HG02571 (cell line): ENCODE measurements around the gene ASTL.

Experiments
- ATAC-seq: cut with Tn5 transposase; IDR thresholded peaks from one replicate; pipeline ENCODE4 v1.9.1; 2021; ENCODE audit warnings: mild to moderate bottlenecking, moderate library complexity; ENCODE audit not compliant: unreplicated experiment

Gene ASTL

DNA sequence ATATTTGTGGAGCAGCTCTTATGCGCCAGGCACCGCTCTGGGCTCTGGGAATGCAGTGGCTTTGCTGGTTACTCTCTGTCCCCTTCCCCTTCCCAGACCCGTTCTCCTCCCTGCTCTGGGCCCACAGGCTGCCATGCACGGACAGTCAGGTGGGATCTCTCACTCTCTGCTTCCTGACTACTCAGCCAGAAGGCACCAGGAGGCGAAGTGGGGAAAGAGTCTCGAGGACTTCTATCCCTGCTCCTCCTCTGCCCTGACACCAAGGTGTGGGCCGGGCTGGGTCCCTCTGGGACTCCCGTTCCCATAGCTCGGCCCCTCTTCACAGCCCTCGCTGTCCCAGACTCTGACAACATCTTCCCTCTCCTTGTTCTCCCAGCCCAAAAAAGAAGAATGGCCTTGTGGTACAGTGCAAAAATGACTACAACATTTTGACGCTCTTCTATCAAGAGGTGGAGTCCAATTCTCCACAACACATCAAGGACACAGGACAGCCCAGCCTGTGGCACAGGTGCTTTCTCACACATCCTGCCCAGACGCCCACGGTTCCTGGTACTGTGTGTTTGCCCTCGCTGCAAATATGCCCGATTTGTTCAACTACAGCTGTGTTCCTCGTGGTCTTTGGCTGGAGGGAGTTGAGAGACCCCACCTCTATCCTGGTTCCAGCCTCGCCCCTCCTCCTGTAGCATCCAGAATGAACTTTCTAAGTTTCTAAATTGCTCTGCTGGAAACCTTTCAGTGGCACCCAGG, 21.0 kb upstream of the ASTL start:
- no peak for ATAC-seq

DNA sequence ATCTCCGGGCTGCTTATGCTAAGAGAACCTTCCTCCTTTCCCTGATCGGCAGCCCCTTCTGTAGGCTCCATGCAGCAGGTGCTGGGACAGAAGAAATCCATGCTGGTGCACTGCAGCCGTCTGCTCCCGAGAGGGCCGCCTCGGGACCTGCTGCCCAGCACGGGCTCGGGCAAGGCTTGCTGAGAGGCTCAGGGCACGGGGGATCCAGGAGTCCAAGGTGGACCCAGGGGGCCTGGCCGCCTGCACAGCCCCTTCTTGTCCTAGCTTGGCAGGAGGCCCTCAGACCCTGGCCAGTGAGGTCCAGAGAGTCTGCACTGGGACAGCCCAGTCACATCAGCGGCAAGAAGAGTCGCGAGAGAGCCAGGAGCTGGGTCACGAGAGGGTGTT, 20.2 kb upstream of the ASTL start:
- ATAC-seq = no peak

DNA sequence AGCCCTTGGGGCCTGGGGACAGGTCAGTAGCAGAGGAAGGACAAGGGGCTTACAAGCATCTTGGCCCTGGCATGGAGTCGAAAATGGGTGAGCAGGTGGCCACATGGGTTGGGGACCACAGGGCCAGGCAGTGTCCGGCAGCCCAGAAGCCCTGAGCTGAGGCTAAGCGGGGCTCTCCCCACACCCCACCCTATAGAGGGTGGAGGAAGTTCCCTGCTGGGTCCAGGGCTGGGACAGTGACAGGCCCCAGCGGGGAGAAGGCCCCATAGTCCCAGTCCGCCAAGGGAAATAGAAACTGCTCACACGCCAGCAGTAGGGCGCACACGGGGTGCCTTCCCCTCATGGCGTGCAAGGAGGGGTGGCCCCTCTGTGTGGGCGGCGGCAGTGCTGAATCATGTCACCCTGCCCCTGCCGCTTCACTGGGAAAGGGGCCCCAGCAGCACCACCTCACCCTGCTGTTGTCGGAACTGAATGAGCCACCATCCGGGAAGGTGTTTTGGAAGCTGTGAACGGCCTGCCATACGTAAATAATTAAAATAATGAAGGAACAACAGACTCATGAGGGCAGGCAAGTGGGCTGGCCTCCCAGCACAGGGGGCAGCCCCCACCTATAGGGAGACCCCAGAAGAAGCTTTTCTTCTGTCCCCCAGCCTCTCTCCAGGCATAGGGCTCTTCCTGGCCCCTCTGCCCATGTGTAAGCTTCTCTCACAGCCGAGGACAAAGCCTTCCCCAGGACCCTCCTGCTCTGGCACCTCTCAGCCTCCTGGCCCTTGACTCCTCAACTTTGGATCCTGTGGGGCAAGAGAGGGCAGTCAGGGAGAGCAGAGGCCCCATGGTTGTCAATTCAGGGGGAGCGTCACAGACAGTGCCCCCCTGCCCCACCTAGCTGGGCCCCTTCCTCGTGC, 19.6 kb upstream of the ASTL start:
- ATAC-seq = peak; percentile 55

DNA sequence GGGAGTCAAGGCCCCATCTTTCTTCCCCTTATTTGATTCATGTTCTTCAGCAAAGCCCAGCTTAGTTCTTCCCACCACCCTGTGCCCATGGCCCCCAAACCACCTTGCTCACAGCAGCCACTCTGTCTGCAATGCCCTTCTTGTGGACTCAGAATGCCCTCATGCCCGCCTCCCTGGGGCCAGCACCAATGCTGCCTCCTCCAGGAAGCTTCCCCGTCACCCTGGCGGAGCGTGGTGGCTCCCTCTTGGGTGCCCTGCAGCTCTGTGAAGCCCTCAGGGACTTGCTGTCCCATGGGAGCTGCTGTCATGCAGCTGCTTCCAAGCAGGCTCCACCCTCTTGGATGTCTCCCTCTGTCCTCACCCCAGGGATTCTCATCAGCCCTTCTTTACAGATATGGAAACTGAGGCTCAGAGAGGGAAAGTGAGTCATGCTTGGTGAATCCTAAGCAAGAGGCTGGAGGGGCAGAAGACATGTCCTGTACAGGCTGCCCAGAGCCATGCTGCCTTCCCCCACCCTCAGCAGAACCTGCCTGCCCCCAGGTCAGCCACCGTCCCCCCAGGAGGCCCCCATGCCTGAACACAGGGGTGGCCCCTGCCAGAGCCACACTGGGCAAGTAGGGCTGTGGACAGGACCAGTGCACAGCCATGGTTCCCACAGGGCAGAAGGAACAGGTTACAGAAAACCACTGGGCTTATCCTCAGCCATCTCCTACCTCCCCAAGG, 18.8 kb upstream of the ASTL start:
- ATAC-seq = peak; percentile 33

- no peak for ATAC-seq
Measured at GRCh38 chr2:96156011-96156820, 17.9 kb upstream of the ASTL start.

- no peak for ATAC-seq
Measured at GRCh38 chr2:96154506-96155380, 16.4 kb upstream of the ASTL start.

DNA sequence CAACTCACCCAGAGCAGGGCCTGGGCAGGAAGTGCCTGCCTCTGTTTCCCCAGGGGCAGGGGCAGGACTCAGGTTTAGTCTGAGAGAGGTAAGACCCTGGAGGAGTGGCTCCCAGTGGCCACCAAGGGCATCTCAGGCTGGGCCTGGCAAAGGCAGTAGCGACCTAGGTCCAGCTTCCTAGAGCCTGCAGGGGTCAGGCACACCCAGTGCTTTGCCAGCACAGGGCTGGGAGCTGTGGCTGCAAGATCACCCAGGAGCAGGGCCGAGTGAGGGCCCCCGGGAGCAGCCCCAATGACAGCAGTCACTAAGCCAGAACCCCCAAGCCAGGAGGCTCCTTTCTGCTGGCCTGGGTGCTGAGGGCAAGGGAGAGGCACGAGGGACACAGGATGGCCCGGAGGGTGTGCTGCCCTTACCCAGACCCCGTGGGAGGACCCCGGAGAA, 15.7 kb upstream of the ASTL start:
- ATAC-seq = no peak

GRCh38 chr2:96153291-96153713, 15.0 kb upstream of the ASTL start:
- ATAC-seq = no peak

GRCh38 chr2:96152304-96153161, 14.2 kb upstream of the ASTL start:
- no peak for ATAC-seq

- ATAC-seq = no peak
Measured at GRCh38 chr2:96151595-96152303, 13.4 kb upstream of the ASTL start.

DNA sequence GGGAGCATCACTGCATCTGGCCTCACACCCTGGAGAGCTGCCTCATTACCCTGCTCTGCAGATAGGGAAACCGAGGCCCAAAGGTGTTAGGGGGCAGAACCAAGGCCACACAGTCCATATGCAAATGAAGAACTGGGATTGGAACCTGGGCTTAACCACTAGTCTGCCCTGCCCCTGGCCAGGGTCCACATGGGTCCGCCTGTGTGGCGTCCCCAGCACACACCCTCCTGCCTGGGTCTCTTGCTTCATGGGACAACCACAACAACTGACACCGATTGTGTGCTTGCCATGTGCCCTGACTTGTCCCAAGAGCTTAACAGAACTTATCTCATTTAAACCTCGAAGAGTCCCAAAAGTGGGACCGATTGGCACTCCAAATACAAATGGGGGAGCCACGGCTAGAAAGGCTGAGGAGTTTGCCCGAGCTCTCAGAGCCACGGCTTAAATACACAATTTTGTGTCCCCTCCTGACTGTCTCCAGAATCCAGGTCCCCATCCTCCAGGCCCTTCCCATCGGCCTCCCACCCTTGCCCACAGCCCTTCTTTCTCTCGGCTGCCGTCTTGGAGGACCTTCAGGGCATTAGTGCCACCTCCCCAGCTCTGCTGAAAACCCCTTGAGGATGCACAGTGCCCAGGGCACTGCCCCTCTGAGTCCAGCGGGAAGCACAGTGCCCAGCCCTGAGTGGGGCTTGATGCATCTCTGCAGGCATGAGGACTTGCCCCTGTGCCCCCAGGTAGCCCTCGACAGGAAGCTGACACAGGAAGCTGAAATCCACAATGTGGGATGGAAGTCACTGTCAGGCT, 12.7 kb upstream of the ASTL start:
- ATAC-seq = no peak

DNA sequence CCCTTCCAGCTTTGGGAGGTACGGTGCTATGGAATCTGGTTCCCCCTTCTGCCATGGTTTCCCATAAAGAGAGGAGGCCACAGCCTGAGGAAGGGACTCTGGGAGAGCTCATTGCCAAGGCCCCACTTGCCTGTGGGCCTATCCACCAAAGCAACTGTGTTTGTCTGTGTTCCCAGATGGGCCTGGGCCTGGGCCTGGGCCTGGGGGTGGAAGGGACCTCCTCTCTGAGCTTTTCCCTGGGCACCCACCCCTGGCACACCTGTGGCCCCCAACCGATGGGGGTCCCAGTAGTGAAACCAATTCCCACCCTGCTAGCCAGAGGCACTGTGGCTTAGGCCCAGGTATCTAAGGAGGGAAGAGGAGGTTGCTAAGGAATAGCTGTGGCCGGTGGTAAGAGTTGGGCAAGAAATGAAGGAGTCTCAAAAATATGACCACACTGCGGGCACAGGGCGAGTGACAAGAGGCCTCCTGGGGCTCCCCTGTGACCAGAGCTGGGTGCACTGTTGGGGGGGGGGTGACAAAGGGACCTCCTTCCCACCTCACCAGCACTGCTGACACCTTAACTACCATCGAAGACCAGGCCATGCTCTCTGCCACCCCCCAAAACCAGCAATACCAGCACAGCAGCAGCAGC, 11.8 kb upstream of the ASTL start:
- no peak for ATAC-seq

GRCh38 chr2:96148410-96149217, 10.3 kb upstream of the ASTL start:
- peak; percentile 37 for ATAC-seq

DNA sequence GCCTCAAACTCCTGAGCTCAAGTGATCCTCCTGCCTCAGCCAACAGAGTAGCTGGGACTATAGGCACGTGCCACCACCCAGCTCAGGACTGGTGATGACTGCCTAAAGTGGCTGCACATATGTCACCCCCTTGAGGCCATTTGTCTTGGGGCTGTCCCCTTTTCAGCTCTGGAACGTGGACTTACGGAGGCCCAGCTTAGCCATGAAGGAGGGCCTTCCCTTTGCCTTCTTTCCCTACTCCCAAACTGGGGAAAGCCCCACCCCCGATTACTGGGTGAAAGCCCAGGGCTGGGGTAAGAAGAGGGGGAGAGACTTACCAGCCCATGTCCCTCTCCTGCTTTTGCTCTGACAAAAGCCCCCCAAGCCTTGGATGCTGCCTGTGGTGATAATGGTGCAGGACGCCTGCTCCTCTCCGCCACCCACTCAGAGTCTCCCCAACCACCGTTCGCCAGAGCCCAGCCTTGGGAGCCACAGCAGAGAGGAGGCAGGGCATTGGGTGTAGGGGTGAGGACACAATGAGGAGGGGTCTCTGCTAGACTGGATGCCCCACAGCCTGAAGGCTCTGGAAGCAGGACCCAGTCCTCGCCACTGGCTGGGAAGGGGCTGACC, 9.4 kb upstream of the ASTL start:
- ATAC-seq = no peak

GRCh38 chr2:96146881-96147592, 8.7 kb upstream of the ASTL start:
- no peak for ATAC-seq
